SK-N-SH treated with all-trans-retinoic acid at 6 μM for 48 hours (cell line): ENCODE measurements around the gene ADAM21.
"Not testable (repeated sequence)": the region's sequence is repeated elsewhere in the genome, so short reads cannot be mapped to it uniquely, and the experiment has no call there.

ENCODE experiments used
- ARNTL ChIP-seq: fragments of 450-650 bp; formaldehyde crosslinking; IDR thresholded peaks from 2 replicates; pipeline ENCODE4 v1.5.0; 2020; ENCODE audit warnings: low read depth, mild to moderate bottlenecking, moderate library complexity, borderline replicate concordance
- BACH2 ChIP-seq: fragments of 250-450 bp; sonication (Bioruptor Pico); IDR thresholded peaks from 2 replicates; pipeline ENCODE4 v1.9.0; 2021; ENCODE audit warnings: mild to moderate bottlenecking, borderline replicate concordance
- ISL1 ChIP-seq: fragments of 250-450 bp; sonication (Bioruptor Pico); IDR thresholded peaks from 2 replicates; pipeline ENCODE4 v2.1.2; 2022; ENCODE audit warnings: mild to moderate bottlenecking, moderate library complexity
- TOX ChIP-seq: fragments of 250-450 bp; sonication (Bioruptor Pico); IDR thresholded peaks from 2 replicates; pipeline ENCODE4 v1.8.0; 2021; ENCODE audit warnings: mild to moderate bottlenecking, moderate library complexity, borderline replicate concordance
- TF ChIP-seq, protein P1 (sequence below): fragments of 250-450 bp; sonication (Bioruptor Pico); IDR thresholded peaks from 2 replicates; pipeline ENCODE4 v1.8.0; 2020; ENCODE audit warnings: mild to moderate bottlenecking, moderate library complexity, borderline replicate concordance
- TF ChIP-seq, protein P2 (sequence below): fragments of 250-450 bp; sonication (Bioruptor Pico); IDR thresholded peaks from 2 replicates; pipeline ENCODE4 v1.5.1; 2020; ENCODE audit warnings: low read depth, mild to moderate bottlenecking, moderate library complexity
- TF ChIP-seq, protein P3 (sequence below): fragments of 250-450 bp; sonication (Bioruptor Pico); IDR thresholded peaks from 2 replicates; pipeline ENCODE4 v1.5.0; 2020; ENCODE audit warnings: mild to moderate bottlenecking, moderate library complexity

DNA sequence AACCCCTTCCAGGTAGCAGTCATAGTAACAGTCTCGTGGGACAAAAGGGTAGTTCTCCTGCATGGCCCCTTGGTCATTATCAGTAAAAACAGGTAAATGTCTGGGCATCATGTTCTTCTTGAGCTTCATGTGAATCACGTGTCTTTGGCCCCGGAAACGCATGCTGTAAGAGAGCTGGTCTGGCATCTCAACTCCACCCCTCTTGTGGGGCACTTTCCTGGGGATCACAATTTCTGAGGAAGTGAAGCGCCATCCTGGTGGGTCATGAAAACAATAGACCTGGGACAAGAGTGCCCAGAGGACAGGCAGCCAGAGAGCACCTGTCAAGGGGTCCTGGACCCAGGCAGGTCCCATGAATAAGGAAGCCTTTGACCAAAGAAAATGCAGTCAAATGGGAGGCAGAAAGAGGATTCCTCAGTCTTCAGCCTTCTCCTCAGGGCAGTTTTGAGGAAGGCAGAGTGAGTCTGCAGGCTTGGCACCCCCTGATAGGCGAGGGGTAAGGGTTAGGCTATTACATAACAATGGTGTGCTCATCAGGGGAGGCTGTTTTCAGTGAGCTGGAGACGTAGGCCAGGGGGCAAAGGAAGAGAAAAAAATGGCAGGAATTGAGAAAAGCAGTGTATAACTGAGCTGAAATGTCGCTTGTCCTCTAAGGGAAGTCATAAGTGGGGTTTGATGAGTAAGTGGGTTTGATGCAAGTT lies 19.0 kb downstream of the ADAM21 start:
- TF ChIP-seq ARNTL (CRISPR knock-in tag); BACH2 (CRISPR knock-in tag); ISL1 (CRISPR knock-in tag); TOX: not testable (repeated sequence)
- TF ChIP-seq, protein P1, sequence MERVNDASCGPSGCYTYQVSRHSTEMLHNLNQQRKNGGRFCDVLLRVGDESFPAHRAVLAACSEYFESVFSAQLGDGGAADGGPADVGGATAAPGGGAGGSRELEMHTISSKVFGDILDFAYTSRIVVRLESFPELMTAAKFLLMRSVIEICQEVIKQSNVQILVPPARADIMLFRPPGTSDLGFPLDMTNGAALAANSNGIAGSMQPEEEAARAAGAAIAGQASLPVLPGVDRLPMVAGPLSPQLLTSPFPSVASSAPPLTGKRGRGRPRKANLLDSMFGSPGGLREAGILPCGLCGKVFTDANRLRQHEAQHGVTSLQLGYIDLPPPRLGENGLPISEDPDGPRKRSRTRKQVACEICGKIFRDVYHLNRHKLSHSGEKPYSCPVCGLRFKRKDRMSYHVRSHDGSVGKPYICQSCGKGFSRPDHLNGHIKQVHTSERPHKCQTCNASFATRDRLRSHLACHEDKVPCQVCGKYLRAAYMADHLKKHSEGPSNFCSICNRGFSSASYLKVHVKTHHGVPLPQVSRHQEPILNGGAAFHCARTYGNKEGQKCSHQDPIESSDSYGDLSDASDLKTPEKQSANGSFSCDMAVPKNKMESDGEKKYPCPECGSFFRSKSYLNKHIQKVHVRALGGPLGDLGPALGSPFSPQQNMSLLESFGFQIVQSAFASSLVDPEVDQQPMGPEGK (CRISPR knock-in tag), result not testable (repeated sequence)
- TF ChIP-seq, protein P2, sequence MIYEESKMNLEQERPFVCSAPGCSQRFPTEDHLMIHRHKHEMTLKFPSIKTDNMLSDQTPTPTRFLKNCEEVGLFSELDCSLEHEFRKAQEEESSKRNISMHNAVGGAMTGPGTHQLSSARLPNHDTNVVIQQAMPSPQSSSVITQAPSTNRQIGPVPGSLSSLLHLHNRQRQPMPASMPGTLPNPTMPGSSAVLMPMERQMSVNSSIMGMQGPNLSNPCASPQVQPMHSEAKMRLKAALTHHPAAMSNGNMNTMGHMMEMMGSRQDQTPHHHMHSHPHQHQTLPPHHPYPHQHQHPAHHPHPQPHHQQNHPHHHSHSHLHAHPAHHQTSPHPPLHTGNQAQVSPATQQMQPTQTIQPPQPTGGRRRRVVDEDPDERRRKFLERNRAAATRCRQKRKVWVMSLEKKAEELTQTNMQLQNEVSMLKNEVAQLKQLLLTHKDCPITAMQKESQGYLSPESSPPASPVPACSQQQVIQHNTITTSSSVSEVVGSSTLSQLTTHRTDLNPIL (CRISPR knock-in tag), result not testable (repeated sequence)
- TF ChIP-seq, protein P3, sequence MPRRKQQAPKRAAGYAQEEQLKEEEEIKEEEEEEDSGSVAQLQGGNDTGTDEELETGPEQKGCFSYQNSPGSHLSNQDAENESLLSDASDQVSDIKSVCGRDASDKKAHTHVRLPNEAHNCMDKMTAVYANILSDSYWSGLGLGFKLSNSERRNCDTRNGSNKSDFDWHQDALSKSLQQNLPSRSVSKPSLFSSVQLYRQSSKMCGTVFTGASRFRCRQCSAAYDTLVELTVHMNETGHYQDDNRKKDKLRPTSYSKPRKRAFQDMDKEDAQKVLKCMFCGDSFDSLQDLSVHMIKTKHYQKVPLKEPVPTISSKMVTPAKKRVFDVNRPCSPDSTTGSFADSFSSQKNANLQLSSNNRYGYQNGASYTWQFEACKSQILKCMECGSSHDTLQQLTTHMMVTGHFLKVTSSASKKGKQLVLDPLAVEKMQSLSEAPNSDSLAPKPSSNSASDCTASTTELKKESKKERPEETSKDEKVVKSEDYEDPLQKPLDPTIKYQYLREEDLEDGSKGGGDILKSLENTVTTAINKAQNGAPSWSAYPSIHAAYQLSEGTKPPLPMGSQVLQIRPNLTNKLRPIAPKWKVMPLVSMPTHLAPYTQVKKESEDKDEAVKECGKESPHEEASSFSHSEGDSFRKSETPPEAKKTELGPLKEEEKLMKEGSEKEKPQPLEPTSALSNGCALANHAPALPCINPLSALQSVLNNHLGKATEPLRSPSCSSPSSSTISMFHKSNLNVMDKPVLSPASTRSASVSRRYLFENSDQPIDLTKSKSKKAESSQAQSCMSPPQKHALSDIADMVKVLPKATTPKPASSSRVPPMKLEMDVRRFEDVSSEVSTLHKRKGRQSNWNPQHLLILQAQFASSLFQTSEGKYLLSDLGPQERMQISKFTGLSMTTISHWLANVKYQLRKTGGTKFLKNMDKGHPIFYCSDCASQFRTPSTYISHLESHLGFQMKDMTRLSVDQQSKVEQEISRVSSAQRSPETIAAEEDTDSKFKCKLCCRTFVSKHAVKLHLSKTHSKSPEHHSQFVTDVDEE (CRISPR knock-in tag), result not testable (repeated sequence)
